ENCODE data around the gene TRPM4. TPM values are rescaled to one million over a fixed set of nuclear protein-coding genes. Genes with fewer than 3 reads are reported as not detected.
A peak's percentile ranks its signal among the peaks of the same experiment; 100 is the strongest.

The TRPM4 gene
- polyA plus RNA-seq, 1 donor (not counting 4 experiments of a cell fraction or from before 2014, with no cell fraction given) = 16.1 TPM

DNA sequence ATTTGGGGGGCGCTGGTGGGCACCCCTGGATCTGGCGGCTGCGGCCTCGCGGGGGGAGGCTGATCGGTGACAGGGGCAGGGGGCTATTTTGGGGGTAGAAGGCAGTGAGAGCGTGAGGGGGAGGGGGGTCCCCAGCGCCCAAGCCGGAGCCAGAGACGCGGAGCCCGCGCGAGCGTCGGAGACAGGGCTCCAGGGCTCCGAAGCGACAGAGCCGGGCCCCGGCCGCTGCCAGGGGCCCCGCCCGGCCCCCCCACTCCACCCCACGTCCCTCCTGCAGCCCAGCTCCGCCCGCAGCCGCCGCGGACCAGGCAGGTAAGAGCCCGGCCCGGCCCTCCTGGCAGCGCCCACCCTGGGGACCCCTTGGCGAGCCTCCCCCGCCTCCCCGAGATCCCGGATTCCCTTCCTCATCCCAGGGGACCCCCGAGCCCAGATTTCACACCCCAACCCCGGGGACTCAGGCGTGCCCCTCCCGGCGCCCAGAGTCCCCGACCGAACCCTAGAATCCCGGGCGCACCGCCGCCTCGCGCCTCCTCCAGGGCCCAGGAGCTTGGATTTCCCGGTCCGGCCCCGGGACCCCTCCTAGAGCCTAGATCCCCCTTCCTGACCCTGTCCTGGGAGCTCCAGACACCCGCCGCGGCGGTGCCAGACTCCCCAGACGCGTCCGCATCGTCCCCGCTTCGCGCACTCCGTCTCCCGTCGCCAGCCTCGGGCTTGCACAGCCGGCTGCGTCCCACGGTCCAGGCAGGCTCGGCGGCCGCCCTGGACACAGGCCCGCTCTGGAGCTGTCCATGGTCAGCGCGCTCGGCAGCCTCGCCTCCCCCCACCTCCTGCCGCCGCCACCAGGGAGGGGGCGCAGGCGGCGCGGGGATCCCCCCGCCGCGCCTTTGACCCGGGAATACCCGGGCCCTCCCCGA lies 37.9 kb upstream of the TRPM4 start, which contains the start of gene PPFIA3:
Gene PPFIA3 (plus strand): TSS at position 134 of the 914 bp plus-strand sequence. CDS start 8,330 bp downstream, outside the sequence.
- Histone ChIP-seq H3K9me3 (ENCODE audit: control insufficient read depth, low read depth, low read length) (no peaks in the 10 kb centered on the region), H3K9me1 (ENCODE audit: control insufficient read depth, extremely low read depth, insufficient read depth, low read length) (no peaks in the 10 kb centered on the region), H3K79me2 (ENCODE audit: control insufficient read depth, insufficient read depth, low read length) (no peaks in the 10 kb centered on the region), H2AFZ (ENCODE audit: control insufficient read depth, low read length) (peak within 1 kb of the TSS; percentile 83), H3K27me3 (ENCODE audit: control insufficient read depth, extremely low read depth, insufficient read depth, low read length) (no peaks in the 10 kb centered on the region), H3K9ac (ENCODE audit: control insufficient read depth, extremely low read depth, insufficient read depth, low read length) (peak within 1 kb of the TSS; percentile 83), H3K4me2 (ENCODE audit: control insufficient read depth, extremely low read depth, insufficient read depth, low read depth, low read length) (peak within 1 kb of the TSS; percentile 98), H3K27ac (ENCODE audit: control insufficient read depth, insufficient read depth, low read length) (peak within 1 kb of the TSS; percentile 87), H3K36me3 (ENCODE audit: control insufficient read depth in 2 of 2, extremely low read depth in 1 of 2, insufficient read depth in 2 of 2, low read length in 2 of 2) (no peaks in the 10 kb centered on the region), H3K4me3 (ENCODE audit: control insufficient read depth in 2 of 3, extremely low read depth in 1 of 3, insufficient read depth in 2 of 3, low read depth in 1 of 3, low read length in 3 of 3) (peak within 1 kb of the TSS; percentile 55 to 85 (median 83)), H4K20me1 (ENCODE audit: control insufficient read depth, extremely low read depth, insufficient read depth, low read length) (no peaks in the 10 kb centered on the region), H3K4me1 (ENCODE audit: control insufficient read depth, extremely low read depth, insufficient read depth, low read length) (peaks cover 12% of the 10 kb centered on the region)
- DNase-seq (ENCODE audit: low read depth, low spot score) = no peak
- dilution Hi-C loops (cut with MboI; ENCODE audit: extremely low pct_ligation_motif_present, low sequenced_read_pairs) = no loop called here
- no peak for FAIRE-seq
- no peak for TF ChIP-seq EZH2 (IDR thresholded peaks at IDR 0.05; ENCODE audit: low read length)
- TF ChIP-seq, protein P1, sequence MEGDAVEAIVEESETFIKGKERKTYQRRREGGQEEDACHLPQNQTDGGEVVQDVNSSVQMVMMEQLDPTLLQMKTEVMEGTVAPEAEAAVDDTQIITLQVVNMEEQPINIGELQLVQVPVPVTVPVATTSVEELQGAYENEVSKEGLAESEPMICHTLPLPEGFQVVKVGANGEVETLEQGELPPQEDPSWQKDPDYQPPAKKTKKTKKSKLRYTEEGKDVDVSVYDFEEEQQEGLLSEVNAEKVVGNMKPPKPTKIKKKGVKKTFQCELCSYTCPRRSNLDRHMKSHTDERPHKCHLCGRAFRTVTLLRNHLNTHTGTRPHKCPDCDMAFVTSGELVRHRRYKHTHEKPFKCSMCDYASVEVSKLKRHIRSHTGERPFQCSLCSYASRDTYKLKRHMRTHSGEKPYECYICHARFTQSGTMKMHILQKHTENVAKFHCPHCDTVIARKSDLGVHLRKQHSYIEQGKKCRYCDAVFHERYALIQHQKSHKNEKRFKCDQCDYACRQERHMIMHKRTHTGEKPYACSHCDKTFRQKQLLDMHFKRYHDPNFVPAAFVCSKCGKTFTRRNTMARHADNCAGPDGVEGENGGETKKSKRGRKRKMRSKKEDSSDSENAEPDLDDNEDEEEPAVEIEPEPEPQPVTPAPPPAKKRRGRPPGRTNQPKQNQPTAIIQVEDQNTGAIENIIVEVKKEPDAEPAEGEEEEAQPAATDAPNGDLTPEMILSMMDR (optimal IDR thresholded peaks at IDR 0.05 in 1 of 3, IDR thresholded peaks at IDR 0.05 in 1 of 3, conservative IDR thresholded peaks at IDR 0.05 in 1 of 3; ENCODE audit: extremely low read depth in 1 of 3, insufficient read depth in 2 of 3, low read length in 3 of 3) = no peak

DNA sequence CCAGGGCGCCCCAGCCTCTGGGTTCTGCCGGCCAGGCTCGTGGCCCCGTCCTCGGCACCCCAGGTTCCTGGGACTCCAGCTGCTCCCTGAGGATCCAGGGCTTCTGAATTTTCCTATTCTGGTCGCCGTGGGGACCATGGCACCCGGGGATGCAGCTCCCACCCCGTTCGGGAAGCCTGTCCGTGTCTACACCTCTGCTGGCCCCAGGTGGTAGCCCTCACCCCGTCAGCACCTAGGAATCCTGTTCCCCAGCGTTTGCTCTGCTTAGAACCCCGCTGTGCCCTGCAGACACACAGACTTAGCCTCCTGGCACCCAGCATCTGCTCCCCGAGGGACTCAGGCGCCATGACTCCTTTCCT lies 37.3 kb upstream of the TRPM4 start:
- H3K36me3 ChIP-seq (ENCODE audit: control insufficient read depth in 2 of 2, extremely low read depth in 1 of 2, insufficient read depth in 2 of 2, low read length in 2 of 2) = no peaks in the 10 kb centered on the region
- FAIRE-seq (no peak), DNase-seq (ENCODE audit: low read depth, low spot score) (no peak)
- H3K9me3 ChIP-seq (ENCODE audit: control insufficient read depth, low read depth, low read length) = no peaks in the 10 kb centered on the region
- no peak overlapping the region for H3K9ac ChIP-seq (ENCODE audit: control insufficient read depth, extremely low read depth, insufficient read depth, low read length)
- peaks cover 16% of the 10 kb centered on the region for H3K4me1 ChIP-seq (ENCODE audit: control insufficient read depth, extremely low read depth, insufficient read depth, low read length)
- no peaks in the 10 kb centered on the region for H4K20me1 ChIP-seq (ENCODE audit: control insufficient read depth, extremely low read depth, insufficient read depth, low read length)
- no peaks in the 10 kb centered on the region for H3K9me1 ChIP-seq (ENCODE audit: control insufficient read depth, extremely low read depth, insufficient read depth, low read length)
- H3K27ac ChIP-seq (ENCODE audit: control insufficient read depth, insufficient read depth, low read length) = no peak overlapping the region
- H3K4me3 ChIP-seq (ENCODE audit: control insufficient read depth in 2 of 3, extremely low read depth in 1 of 3, insufficient read depth in 2 of 3, low read depth in 1 of 3, low read length in 3 of 3) = peak overlapping the region; percentile 55 to 85 (median 68)
- dilution Hi-C loops (cut with MboI; ENCODE audit: extremely low pct_ligation_motif_present, low sequenced_read_pairs) = no loop called here
- no peaks in the 10 kb centered on the region for H3K79me2 ChIP-seq (ENCODE audit: control insufficient read depth, insufficient read depth, low read length)
- TF ChIP-seq, protein P1 (optimal IDR thresholded peaks at IDR 0.05 in 1 of 3, IDR thresholded peaks at IDR 0.05 in 1 of 3, conservative IDR thresholded peaks at IDR 0.05 in 1 of 3; ENCODE audit: extremely low read depth in 1 of 3, insufficient read depth in 2 of 3, low read length in 3 of 3) = no peak
- TF ChIP-seq EZH2 (IDR thresholded peaks at IDR 0.05; ENCODE audit: low read length) = no peak
- peak overlapping the region; percentile 88 for H3K4me2 ChIP-seq (ENCODE audit: control insufficient read depth, extremely low read depth, insufficient read depth, low read depth, low read length)
- H2AFZ ChIP-seq (ENCODE audit: control insufficient read depth, low read length) = no peak overlapping the region
- H3K27me3 ChIP-seq (ENCODE audit: control insufficient read depth, extremely low read depth, insufficient read depth, low read length) = no peaks in the 10 kb centered on the region
